ENCODE measurements around the gene PBX2.
"Not testable (repeated sequence)": the region's sequence is repeated elsewhere in the genome, so short reads cannot be mapped to it uniquely, and the experiment has no call there.

Gene PBX2

GRCh38 chr6:32190054-32190851 lies at the start of gene PBX2:
TSS of gene PBX2 (minus strand) at chr6:32190202. CDS start at chr6:32189915, 287 bp downstream.
- peak; percentile 72 for DNase-seq (ENCODE audit: low read depth)

DNA sequence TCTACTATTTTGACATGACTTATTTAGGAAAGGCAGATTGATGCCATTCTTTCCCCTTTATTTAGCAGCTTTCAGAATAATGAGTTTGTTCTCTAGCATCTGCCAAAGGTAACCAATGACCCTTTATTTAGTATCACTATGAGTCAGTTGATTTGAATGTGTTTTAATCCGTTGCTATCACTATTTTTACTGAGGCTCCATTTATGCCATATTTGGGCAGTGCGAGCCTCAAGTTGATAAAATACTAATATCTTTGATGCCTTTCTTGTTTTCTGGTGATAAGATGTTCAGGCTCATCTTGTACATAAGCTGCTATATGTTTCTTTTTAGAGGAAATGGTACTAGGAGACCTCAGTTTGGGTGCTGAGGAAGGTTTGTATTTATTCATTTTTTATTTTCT lies 49.5 kb upstream of the PBX2 start:
- no peak for DNase-seq (ENCODE audit: low read depth)

DNA sequence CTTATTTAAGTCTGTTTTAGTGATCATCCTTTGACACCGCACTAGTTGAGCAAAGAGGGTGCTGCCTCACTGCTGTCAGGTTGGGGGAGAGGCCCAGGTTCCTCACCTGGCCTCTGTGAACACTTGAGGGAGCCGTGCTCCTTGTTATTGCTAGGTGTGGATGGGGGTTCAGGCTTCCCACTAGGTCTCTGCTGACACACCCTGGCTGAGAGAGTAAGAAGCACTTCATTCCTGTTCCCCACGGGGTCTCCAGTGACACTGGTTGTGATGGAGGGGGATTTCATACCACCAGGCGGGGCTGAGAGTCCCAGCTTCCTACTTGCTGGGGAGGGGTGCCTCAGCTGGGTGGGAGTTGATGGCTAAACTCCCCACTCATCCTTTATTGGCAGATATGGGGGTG lies 44.9 kb upstream of the PBX2 start:
- no peak for DNase-seq (ENCODE audit: low read depth)

GRCh38 chr6:32226434-32226833 lies 36.4 kb upstream of the PBX2 start:
- no peak for DNase-seq (ENCODE audit: low read depth)

DNA sequence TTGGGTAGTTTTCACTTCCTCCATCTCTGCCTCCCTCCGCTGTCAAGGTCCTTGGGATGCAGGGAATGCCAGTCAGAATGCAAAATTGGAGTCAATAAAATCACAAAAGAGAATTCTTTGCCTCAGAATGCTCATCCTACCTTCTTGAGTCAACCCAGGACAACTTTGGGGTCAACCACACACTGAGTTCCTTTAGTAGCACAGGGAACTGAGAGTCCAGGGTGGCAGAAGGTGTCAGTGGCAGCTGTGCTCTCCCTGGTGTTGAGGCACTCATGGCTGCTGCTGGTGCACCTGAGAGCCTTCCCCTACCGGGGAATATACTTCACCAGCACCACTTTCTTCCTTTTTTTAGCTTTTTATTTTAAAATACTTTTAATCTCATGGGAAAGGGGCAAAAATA lies 34.7 kb upstream of the PBX2 start:
- no peak for DNase-seq (ENCODE audit: low read depth)

GRCh38 chr6:32223258-32224235 lies 33.5 kb upstream of the PBX2 start, which contains the start of gene NOTCH4:
TSS of gene NOTCH4 (minus strand) at chr6:32224067. CDS start at chr6:32223928, 139 bp downstream.
- no peak for DNase-seq (ENCODE audit: low read depth)

DNA sequence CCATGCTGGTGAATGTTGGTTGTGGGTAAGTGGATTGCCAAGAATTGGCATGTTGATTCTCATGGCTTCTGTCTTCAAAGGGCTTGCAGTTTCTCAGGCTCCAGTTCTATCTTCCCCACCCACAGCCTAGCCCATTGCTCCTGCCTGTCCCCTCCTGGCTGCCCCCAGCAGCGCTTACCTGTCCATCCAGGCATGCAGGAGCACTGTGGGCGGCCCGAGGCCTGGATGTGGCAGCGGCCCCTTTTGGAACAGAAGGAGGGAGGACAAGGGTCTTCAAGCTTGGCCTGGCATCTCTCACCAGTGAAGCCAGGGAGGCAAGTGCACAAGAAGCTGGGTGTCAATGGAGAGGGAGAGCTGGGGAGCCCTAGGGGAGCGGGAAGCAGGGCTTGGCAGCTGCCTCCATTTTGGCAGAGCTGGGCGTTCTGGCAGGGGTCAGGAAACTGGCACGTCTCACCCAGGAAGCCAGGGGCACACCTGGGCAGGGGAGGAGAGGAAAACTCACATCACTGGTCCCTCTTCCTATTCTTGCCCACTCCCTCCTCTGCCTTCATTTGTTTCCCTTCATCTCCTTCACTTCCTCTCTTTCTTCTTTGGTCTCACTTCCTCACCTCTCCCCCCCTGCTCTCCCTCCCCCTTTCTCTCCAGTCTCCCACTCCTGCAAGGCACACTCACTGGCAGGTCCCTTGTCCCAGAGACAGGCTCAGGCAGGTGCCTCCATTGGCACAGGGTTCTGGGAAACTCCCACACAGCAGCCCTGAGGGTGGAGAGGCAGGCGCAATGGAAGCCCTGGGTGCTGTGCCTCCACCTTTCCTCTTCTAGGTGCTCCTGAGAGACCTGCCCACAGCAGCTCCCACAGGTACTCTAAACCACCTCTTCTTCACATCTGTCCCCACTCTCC lies 32.6 kb upstream of the PBX2 start:
- DNase-seq (ENCODE audit: low read depth): no peak

- DNase-seq (ENCODE audit: low read depth): no peak
Observed at GRCh38 chr6:32220021-32220420, 30.0 kb upstream of the PBX2 start.

- DNase-seq (ENCODE audit: low read depth): no peak
Observed at GRCh38 chr6:32218167-32218566, 28.2 kb upstream of the PBX2 start.

DNA sequence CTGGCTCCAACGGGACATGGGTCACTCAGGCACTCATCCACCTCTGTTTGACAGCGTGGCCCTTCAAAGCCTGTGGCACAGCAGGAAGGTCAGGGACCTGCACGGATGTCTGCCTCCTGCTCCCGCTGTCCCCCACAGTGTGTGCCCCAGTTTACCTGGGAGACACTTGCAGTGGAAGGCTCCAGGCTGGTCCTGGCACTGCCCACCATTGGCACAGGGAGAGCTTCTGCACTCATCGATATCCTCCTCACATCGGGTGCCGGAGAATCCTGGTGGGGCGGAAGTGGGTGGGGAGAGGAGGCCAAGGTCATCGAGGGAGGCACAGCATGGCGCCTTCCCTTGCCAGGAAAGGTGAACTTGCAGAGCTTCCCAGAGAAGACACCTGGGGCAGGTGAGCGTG lies 27.0 kb upstream of the PBX2 start:
- DNase-seq (ENCODE audit: low read depth): no peak

GRCh38 chr6:32216285-32216684 lies 26.3 kb upstream of the PBX2 start:
- no peak for DNase-seq (ENCODE audit: low read depth)

- DNase-seq (ENCODE audit: low read depth): no peak
Observed at GRCh38 chr6:32215617-32216016, 25.6 kb upstream of the PBX2 start.

DNA sequence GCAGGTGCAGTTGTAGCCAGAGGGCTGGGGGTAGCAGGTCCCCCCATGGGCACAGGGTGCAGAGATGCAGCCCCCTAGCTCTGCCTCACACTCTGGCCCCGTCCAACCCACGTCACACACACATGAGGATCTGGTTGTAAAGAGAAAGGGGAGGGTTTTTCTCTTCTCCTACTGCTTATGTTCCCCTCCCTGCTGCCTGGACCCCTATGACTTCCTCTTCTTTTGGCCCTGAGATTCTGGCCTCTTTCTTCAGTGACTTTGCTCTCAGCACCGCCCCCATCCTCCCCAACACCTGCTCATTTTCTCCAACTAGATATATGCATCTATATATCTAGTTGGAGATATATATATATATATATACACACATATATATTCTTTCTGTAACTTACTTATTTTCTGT lies 24.1 kb upstream of the PBX2 start:
- DNase-seq (ENCODE audit: low read depth): no peak

- DNase-seq (ENCODE audit: low read depth): no peak
Observed at GRCh38 chr6:32213649-32214048, 23.6 kb upstream of the PBX2 start.

DNA sequence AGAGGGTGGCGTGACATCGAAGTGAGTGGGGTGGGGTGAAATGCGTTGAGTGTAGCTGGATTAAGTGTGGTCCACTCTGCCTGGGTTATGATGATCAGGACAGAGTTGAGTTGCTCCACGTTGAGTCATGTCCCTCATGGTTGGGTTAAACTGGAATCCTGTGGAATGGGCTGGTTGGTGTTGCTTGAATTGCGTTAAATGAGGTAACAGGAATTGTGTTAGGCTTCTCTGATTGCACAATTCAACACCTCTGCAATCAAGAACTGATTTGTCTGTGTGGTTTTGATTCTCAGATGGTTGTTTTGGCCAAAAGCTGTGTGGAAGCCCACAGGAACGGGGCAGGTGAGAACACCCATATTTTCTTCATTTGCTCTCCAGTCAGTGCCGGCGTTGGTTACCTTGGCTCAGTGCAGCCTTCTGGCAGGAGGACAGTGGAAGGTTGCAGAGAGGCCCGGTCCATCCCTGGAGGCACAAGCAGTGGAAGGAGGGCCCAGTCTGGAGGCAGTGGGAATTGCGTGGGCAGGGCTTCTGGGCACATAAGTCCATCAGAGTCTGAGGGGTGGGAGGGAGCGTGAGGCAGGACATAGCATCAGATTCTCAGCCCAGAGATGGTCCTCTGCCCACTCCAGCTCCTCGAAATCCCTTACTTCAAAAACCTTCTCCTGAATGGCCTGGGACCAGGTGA lies 22.2 kb upstream of the PBX2 start:
- DNase-seq (ENCODE audit: low read depth): no peak

DNA sequence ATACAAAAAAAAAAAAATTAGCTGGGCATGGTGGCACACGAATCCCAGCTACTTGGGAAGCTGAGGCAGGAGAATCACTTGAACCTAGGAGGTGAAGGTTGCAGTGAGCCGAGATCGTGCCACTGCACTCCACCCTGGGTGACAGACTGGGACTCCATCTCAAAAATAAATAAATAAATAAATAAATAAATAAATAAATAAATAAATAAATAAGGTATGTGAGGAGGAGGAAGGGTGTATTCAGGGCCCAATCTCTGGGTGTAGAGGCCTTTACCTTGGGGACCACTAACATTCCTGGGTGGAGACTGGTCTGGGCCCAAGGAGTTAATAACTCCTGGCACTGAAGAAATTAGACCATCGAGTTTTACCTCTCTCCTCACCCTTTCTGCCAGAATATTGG lies 21.4 kb upstream of the PBX2 start:
- not testable (repeated sequence) for DNase-seq (ENCODE audit: low read depth)

GRCh38 chr6:32210191-32210601 lies 20.2 kb upstream of the PBX2 start:
- no peak for DNase-seq (ENCODE audit: low read depth)

DNA sequence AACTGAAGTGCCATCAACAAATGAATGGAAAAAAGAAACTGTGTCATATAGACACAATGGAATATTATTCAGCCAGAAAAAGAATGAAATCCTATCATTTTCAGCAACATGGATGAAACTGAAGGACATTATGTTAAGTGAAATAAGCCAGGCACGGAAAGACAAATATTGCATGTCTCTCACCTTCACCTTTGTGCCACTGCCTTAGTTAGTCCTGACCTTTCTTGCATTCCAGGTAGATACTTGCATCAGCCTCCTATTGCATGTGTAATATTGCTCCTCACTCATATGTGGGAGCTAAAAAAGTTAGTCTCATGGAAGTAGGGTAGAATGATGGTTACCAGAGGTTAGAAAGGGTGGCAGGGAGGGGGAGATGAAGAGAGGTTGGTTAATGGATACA lies 19.0 kb upstream of the PBX2 start:
- no peak for DNase-seq (ENCODE audit: low read depth)

DNA sequence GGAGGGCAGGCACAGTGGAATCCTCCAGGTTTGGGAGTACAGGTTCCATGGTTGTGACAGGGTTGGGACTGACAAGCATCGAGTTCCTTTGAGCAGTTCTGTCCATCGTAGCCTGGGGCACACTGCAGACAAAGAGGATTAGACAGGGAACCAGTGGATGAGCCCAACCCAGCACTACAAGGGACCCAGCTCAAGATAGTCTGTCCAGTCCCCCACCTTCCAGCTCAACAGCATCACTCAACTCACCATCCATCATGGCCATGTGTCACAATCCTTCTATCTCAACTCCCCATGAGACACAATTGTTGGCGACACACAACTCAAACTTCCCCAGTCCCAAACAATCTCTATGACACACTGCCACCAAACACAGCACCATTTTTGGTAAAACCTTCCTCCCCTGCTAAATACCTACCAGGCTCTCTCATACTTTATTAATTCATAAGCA lies 14.3 kb upstream of the PBX2 start:
- DNase-seq (ENCODE audit: low read depth): no peak

DNA sequence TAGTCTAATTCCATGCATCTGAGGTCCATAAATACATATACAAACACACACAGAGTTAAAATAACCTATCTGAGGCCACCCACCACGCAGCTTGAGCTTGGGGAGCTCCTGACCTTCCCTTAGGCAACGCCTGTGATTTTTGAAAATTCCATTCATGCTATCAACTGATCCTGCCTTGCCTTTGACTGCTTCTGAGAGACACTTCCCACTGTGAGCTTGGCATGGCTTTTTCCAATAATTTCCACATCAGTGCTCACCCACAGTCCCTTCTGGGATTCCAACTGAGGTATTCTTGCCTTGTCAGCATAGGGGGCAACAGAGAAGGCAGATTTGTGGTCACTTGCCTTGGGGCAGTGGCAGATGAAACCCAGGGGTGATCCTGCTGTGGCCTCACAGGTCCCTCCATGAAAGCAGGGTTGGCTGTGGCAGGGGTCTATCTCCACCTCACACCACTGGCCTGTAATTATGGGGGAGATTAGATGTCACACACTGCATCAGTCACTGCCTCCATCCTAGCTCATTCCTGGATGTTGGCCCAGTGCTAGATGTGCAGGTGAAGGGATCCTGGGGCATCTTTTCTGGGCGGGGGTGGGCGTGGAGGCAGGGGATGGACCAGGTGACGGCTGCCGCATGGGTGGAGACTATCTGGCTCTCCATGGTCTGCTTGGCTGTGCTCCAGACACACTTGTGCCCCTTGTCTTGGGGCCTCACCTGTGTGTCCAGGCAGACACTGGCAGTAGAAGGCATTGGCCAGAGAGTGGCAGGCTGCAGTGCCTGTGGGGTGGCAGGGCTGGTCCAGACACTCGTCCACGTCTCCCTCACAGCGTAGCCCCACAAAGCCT lies 13.6 kb upstream of the PBX2 start:
- no peak for DNase-seq (ENCODE audit: low read depth)

Data from activated T-helper 1 cell treated with Interleukin-2 at 50 U/mL for 16 hours (primary cell).